ENCODE data around the gene CRIP2. TPM values are rescaled to one million over a fixed set of nuclear protein-coding genes. Genes with fewer than 3 reads are reported as not detected.

CRIP2 gene
- total and polyA plus RNA-seq, 10 of the 15 experiments (the other 5 are each of a cell fraction or from before 2014, with no cell fraction given): 0.04 to 0.62 (median 0.37) TPM; not detected in 5

GRCh38 chr14:105480199-105480746, 5.7 kb downstream of the CRIP2 start:
- FAIRE-seq: no peak
- no peaks in the 10 kb centered on the region for H3K36me3 ChIP-seq (ENCODE audit: control insufficient read depth in 2 of 2, insufficient read depth in 2 of 2, low read length in 1 of 2)
- no peak for DNase-seq (ENCODE audit: low read depth, low spot score)
- no peaks in the 10 kb centered on the region for H3K79me2 ChIP-seq (ENCODE audit: control insufficient read depth, insufficient read depth, low read length)
- ChIA-PET SMC1A (ENCODE audit: uncharacterized antibody, unreplicated experiment) (interaction anchor here (1.0 to 2.4 kb wide), 4 partner anchors 10 to 109 kb away, joined by 3 to 39 read pairs (median 5); partner anchors contain the start of genes TEDC1 and TEX22), CTCF (interaction anchor here (0.6 to 2.9 kb wide), 25 partner anchors 9 to 1365 kb away, joined by 3 to 103 read pairs (median 4); partner anchors contain the start of genes BRF1 and TEDC1), POLR2A (interaction anchor here (2.2 kb wide), 1 partner anchor 10 kb away, joined by 23 read pairs; no protein-coding TSS in a partner anchor), RAD21 (ENCODE audit: unreplicated experiment) (interaction anchor here (0.6 to 2.3 kb wide), 7 partner anchors 9 to 434 kb away, joined by 3 to 74 read pairs (median 5); no protein-coding TSS in a partner anchor)
- no peak overlapping the region for H3K27ac ChIP-seq (ENCODE audit: control insufficient read depth, insufficient read depth)
- WGBS (ENCODE audit: insufficient coverage, insufficient replicate concordance, low lambda C conversion rate, missing lambda C conversion rate): 23% methylated on average over 10 of the region's 15 CpGs
- H3K9me3 ChIP-seq (replicated peaks; ENCODE audit: control insufficient read depth, insufficient read depth, low read length): no peaks in the 10 kb centered on the region; the same call in 2 of the 3 replicates
- H3K4me2 ChIP-seq (ENCODE audit: control insufficient read depth, insufficient read depth): no peak overlapping the region
- BruUV-seq (replicated peaks): no TSS peak
- H2AFZ ChIP-seq (ENCODE audit: control insufficient read depth, low read depth, low read length): no peak overlapping the region
- H3K4me1 ChIP-seq (ENCODE audit: control insufficient read depth, insufficient read depth, low read length): peaks cover 17% of the 10 kb centered on the region
- in situ Hi-C loops (cut with MboI) (no loop called here), intact Hi-C loops (cut with micrococcal nuclease; ENCODE audit: unreplicated experiment) (loop anchor here (10.0 kb wide), 1 partner anchor 415 kb away; the partner anchor contains the start of gene GPR132)
- H3K9ac ChIP-seq (ENCODE audit: control insufficient read depth, insufficient read depth, low read length): no peak overlapping the region
- H3K27me3 ChIP-seq (replicated peaks in 1 of 2; ENCODE audit: control insufficient read depth in 2 of 2, insufficient read depth in 2 of 2, low read length in 1 of 2): peaks cover 4 to 9% of the 10 kb centered on the region in 2 experiments; a peak in 3 of 4 replicates
- no peak overlapping the region for H3K4me3 ChIP-seq
- H4K20me1 ChIP-seq (ENCODE audit: control insufficient read depth, insufficient read depth): no peaks in the 10 kb centered on the region
- TF ChIP-seq BMI1 (IDR thresholded peaks at IDR 0.05; ENCODE audit: borderline replicate concordance) (no peak), BACH1 (IDR thresholded peaks at IDR 0.05; ENCODE audit: borderline replicate concordance) (no peak), POU2F2 (IDR thresholded peaks at IDR 0.05; ENCODE audit: borderline replicate concordance, low read depth, low read length) (no peak), ZSCAN29 (IDR thresholded peaks at IDR 0.05) (no peak), BCL3 (IDR thresholded peaks at IDR 0.05; ENCODE audit: borderline replicate concordance, insufficient read depth, low read depth, low read length, poor library complexity, severe bottlenecking) (no peak), CHD4 (IDR thresholded peaks at IDR 0.05) (no peak), ATF2 (IDR thresholded peaks at IDR 0.05; ENCODE audit: low read length) (no peak), ASH2L (IDR thresholded peaks at IDR 0.05; ENCODE audit: borderline replicate concordance, low read depth) (no peak), SIN3A (IDR thresholded peaks at IDR 0.05; ENCODE audit: low read depth, low read length) (no peak), IRF3 (IDR thresholded peaks at IDR 0.05) (no peak), NRF1 (conservative IDR thresholded peaks at IDR 0.05; ENCODE audit: low read depth, low read length) (no peak), HDAC6 (IDR thresholded peaks at IDR 0.05; ENCODE audit: unreplicated experiment) (no peak), IRF5 (IDR thresholded peaks at IDR 0.05; ENCODE audit: borderline replicate concordance) (no peak), CTCF (IDR thresholded peaks at IDR 0.05 in 2 of 3, conservative IDR thresholded peaks at IDR 0.05 in 1 of 3; ENCODE audit: control insufficient read depth in 2 of 3, extremely low read depth in 1 of 3, insufficient read depth in 1 of 3, low read depth in 3 of 3, low read length in 3 of 3) (no peak)
- no peak for ATAC-seq
